ENCODE results near the gene CD177. TPM values are rescaled to one million over a fixed set of nuclear protein-coding genes. Genes with fewer than 3 reads are reported as not detected.
"Not testable (repeated sequence)": the region's sequence is repeated elsewhere in the genome, so short reads cannot be mapped to it uniquely, and the experiment has no call there.

Gene CD177
- total RNA-seq, 1 experiment from 2014 or later, result not detected

- ChIA-PET CTCF (no interaction called here), POLR2A (ENCODE audit: low non-redundant PET) (no interaction called here)
- intact Hi-C loops (cut with micrococcal nuclease; ENCODE audit: unreplicated experiment), result no loop called here
- BruUV-seq (replicated peaks), result no TSS peak
- no peak overlapping the region for H3K27ac ChIP-seq (ENCODE audit: low read depth, low read length, poor library complexity, severe bottlenecking)
- H3K36me3 ChIP-seq (ENCODE audit: insufficient read depth, low read length, poor library complexity, severe bottlenecking), result no peaks in the 10 kb centered on the region
- no peaks in the 10 kb centered on the region for H3K4me1 ChIP-seq (ENCODE audit: insufficient read depth, low read length, poor library complexity, severe bottlenecking)
- no peak for DNase-seq (ENCODE audit: low spot score)
- H3K27me3 ChIP-seq (replicated peaks; ENCODE audit: insufficient read depth, low read depth, low read length, poor library complexity), result peaks cover 26% of the 10 kb centered on the region
- TF ChIP-seq EZH2 (IDR thresholded peaks at IDR 0.05; ENCODE audit: borderline replicate concordance, low read depth, low read length, poor library complexity, severe bottlenecking) (no peak), CTCF (conservative IDR thresholded peaks at IDR 0.05; ENCODE audit: low read depth, low read length) (no peak)
- H3K9me3 ChIP-seq (ENCODE audit: low read depth, low read length, poor library complexity, severe bottlenecking), result no peaks in the 10 kb centered on the region
- H3K4me3 ChIP-seq (ENCODE audit: low read depth, low read length, poor library complexity, severe bottlenecking), result no peak overlapping the region
Observed at GRCh38 chr19:43318796-43319314, 34.6 kb upstream of the CD177 start.

- H3K4me1 ChIP-seq (ENCODE audit: insufficient read depth, low read length, poor library complexity, severe bottlenecking), result no peaks in the 10 kb centered on the region
- no TSS peak for BruUV-seq (replicated peaks)
- CTCF ChIA-PET, result no interaction called here
- no peak for TF ChIP-seq CTCF (conservative IDR thresholded peaks at IDR 0.05; ENCODE audit: low read depth, low read length)
- no peak for TF ChIP-seq EZH2 (IDR thresholded peaks at IDR 0.05; ENCODE audit: borderline replicate concordance, low read depth, low read length, poor library complexity, severe bottlenecking)
- POLR2A ChIA-PET (ENCODE audit: low non-redundant PET), result no interaction called here
- no peak overlapping the region for H3K4me3 ChIP-seq (ENCODE audit: low read depth, low read length, poor library complexity, severe bottlenecking)
- H3K36me3 ChIP-seq (ENCODE audit: insufficient read depth, low read length, poor library complexity, severe bottlenecking), result no peaks in the 10 kb centered on the region
- no peaks in the 10 kb centered on the region for H3K9me3 ChIP-seq (ENCODE audit: low read depth, low read length, poor library complexity, severe bottlenecking)
- DNase-seq (ENCODE audit: low spot score), result no peak
- H3K27ac ChIP-seq (ENCODE audit: low read depth, low read length, poor library complexity, severe bottlenecking), result no peak overlapping the region
- intact Hi-C loops (cut with micrococcal nuclease; ENCODE audit: unreplicated experiment), result no loop called here
- peaks cover 14% of the 10 kb centered on the region for H3K27me3 ChIP-seq (replicated peaks; ENCODE audit: insufficient read depth, low read depth, low read length, poor library complexity)
Observed at GRCh38 chr19:43320546-43320945, 32.9 kb upstream of the CD177 start.

- H3K27me3 ChIP-seq (replicated peaks; ENCODE audit: insufficient read depth, low read depth, low read length, poor library complexity); H3K36me3 ChIP-seq (ENCODE audit: insufficient read depth, low read length, poor library complexity, severe bottlenecking); H3K4me3 ChIP-seq (ENCODE audit: low read depth, low read length, poor library complexity, severe bottlenecking); H3K9me3 ChIP-seq (ENCODE audit: low read depth, low read length, poor library complexity, severe bottlenecking); CTCF ChIA-PET; BruUV-seq (replicated peaks); DNase-seq (ENCODE audit: low spot score); intact Hi-C loops (cut with micrococcal nuclease; ENCODE audit: unreplicated experiment); H3K27ac ChIP-seq (ENCODE audit: low read depth, low read length, poor library complexity, severe bottlenecking); POLR2A ChIA-PET (ENCODE audit: low non-redundant PET); H3K4me1 ChIP-seq (ENCODE audit: insufficient read depth, low read length, poor library complexity, severe bottlenecking): not testable (repeated sequence)
Observed at GRCh38 chr19:43326761-43327160, 26.7 kb upstream of the CD177 start.

DNA sequence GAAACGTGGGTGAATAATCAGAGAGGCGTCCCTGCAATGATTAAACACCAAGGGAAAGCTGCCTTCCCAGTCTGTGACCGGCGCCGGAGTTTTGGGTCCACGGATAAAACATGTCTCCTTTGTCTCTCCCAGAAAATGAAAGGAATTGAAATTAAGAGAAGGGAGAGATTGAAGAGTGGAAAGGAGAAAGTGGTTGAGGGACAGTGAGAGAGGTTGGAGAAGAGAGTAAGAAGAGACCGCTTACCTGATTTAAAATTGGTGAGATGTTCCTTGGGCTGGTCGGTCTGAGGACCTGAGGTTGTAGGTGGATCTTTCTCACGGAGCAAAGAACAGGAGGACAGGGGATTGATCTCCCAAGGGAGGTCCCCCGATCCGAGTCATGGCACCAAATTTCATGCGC, 24.9 kb upstream of the CD177 start:
- H3K4me1 ChIP-seq (ENCODE audit: insufficient read depth, low read length, poor library complexity, severe bottlenecking); H3K9me3 ChIP-seq (ENCODE audit: low read depth, low read length, poor library complexity, severe bottlenecking); BruUV-seq (replicated peaks); H3K27ac ChIP-seq (ENCODE audit: low read depth, low read length, poor library complexity, severe bottlenecking); H3K27me3 ChIP-seq (replicated peaks; ENCODE audit: insufficient read depth, low read depth, low read length, poor library complexity); H3K36me3 ChIP-seq (ENCODE audit: insufficient read depth, low read length, poor library complexity, severe bottlenecking); intact Hi-C loops (cut with micrococcal nuclease; ENCODE audit: unreplicated experiment); POLR2A ChIA-PET (ENCODE audit: low non-redundant PET); H3K4me3 ChIP-seq (ENCODE audit: low read depth, low read length, poor library complexity, severe bottlenecking); CTCF ChIA-PET; DNase-seq (ENCODE audit: low spot score): not testable (repeated sequence)

GRCh38 chr19:43329049-43329448, 24.4 kb upstream of the CD177 start:
- BruUV-seq (replicated peaks); CTCF ChIA-PET: not testable (repeated sequence)

More at GRCh38 chr19:43329049-43329448, 24.4 kb upstream of the CD177 start:
- H3K36me3 ChIP-seq (ENCODE audit: insufficient read depth, low read length, poor library complexity, severe bottlenecking); H3K27ac ChIP-seq (ENCODE audit: low read depth, low read length, poor library complexity, severe bottlenecking); H3K27me3 ChIP-seq (replicated peaks; ENCODE audit: insufficient read depth, low read depth, low read length, poor library complexity); POLR2A ChIA-PET (ENCODE audit: low non-redundant PET); H3K4me3 ChIP-seq (ENCODE audit: low read depth, low read length, poor library complexity, severe bottlenecking); H3K4me1 ChIP-seq (ENCODE audit: insufficient read depth, low read length, poor library complexity, severe bottlenecking); intact Hi-C loops (cut with micrococcal nuclease; ENCODE audit: unreplicated experiment); H3K9me3 ChIP-seq (ENCODE audit: low read depth, low read length, poor library complexity, severe bottlenecking); DNase-seq (ENCODE audit: low spot score): not testable (repeated sequence)
